Stomach (tissue), 4 donors: ENCODE measurements around the gene ULBP1.

Experiments used
- CTCF ChIP-seq, 7 experiments: fragments of 450-650 bp in 4 of 7; fragments of 200-600 bp in 3 of 7; sonication (generic) in 3 of 7; IDR thresholded peaks; one replicate each; pipeline ENCODE4 v1.5.1; 2016 to 2019; ENCODE audit warnings: antibody characterized with exemption in 7 of 7, control low read depth in 2 of 7, mild to moderate bottlenecking in 1 of 7
- POLR2A ChIP-seq, 4 donors: fragments of 450-650 bp; IDR thresholded peaks; one replicate each; pipeline ENCODE4 v1.6.1; 2016; ENCODE audit warnings: antibody characterized with exemption in 4 of 4, control low read depth in 2 of 4, mild to moderate bottlenecking in 1 of 4, moderate library complexity in 1 of 4

- TF ChIP-seq CTCF (IDR thresholded peaks at IDR 0.05) (no peak), POLR2A (IDR thresholded peaks at IDR 0.05) (no peak)
These were observed 32.2 kb downstream of the ULBP1 start for GRCh38 chr6:149995971-149996370.
